HEK293T (cell line): ENCODE data around the gene GRAMD1B.
"Not testable (repeated sequence)": the region's sequence is repeated elsewhere in the genome, so short reads cannot be mapped to it uniquely, and the experiment has no call there.

Experiments
- FOXK2 ChIP-seq: fragments of 450-650 bp; IDR thresholded peaks from 2 replicates; pipeline ENCODE4 v1.6.1; 2016; ENCODE audit warnings: mild to moderate bottlenecking
- NFRKB ChIP-seq: fragments of 450-650 bp; IDR thresholded peaks from 2 replicates; pipeline ENCODE4 v1.6.1; 2016; ENCODE audit warnings: mild to moderate bottlenecking, moderate library complexity
- SP1 ChIP-seq: fragments of 450-650 bp; IDR thresholded peaks from 2 replicates; pipeline ENCODE4 v1.6.1; 2017
- SUZ12 ChIP-seq: fragments of 450-650 bp; IDR thresholded peaks from 2 replicates; pipeline ENCODE4 v1.6.1; 2016; ENCODE audit warnings: mild to moderate bottlenecking
- TARDBP ChIP-seq: fragments of 450-650 bp; IDR thresholded peaks from 2 replicates; pipeline ENCODE4 v1.6.1; 2016
- ZNF384 ChIP-seq: fragments of 450-650 bp; IDR thresholded peaks from 2 replicates; pipeline ENCODE4 v1.6.1; 2016

DNA sequence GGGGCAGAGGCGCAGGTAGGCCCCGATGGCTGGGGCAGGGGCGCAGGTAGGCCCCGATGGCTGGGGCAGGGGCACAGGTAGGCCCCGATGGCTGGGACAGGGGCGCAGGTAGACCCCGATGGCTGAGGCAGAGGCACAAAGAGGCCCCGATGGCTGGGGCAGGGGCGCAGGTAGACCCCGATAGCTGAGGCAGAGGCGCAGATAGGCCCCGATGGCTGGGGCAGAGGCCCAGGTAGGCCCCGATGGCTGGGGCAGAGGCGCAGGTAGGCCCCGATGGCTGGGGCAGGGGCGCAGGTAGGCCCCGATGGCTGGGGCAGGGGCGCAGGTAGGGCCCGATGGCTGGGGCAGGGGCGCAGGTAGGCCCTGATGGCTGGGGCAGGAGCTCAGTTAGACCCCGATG lies 142.7 kb downstream of the GRAMD1B start:
- not testable (repeated sequence) for TF ChIP-seq ZNF384, SUZ12, NFRKB, TARDBP, SP1, FOXK2
